Activated T-helper 17 cell treated with anti-CD3 and anti-CD28 coated beads, Interleukin-2, amount 50 U/mL, for 72 hours (primary cell): ENCODE measurements around the gene KCNIP3. TPM values are rescaled to one million over a fixed set of nuclear protein-coding genes. Genes with fewer than 3 reads are reported as not detected.

Source experiments
- ATAC-seq: fragments of 150-1000 bp; cut with Tn5 transposase; replicated peaks from 2 replicates; pipeline ENCODE4 v1.10.0; 2021; ENCODE audit warnings: mild to moderate bottlenecking, moderate library complexity
- H3K27ac Mint-ChIP-seq: one replicate; pipeline ENCODE4 v1.8.0; 2022; ENCODE audit warnings: mixed read lengths
- H3K27me3 Mint-ChIP-seq: one replicate; pipeline ENCODE4 v1.8.0; 2022; ENCODE audit warnings: mixed read lengths
- H3K36me3 Mint-ChIP-seq: one replicate; pipeline ENCODE4 v1.8.0; 2022; ENCODE audit warnings: low read depth, mild to moderate bottlenecking, mixed read lengths
- H3K4me1 Mint-ChIP-seq: one replicate; pipeline ENCODE4 v1.8.0; 2022; ENCODE audit warnings: mixed read lengths
- H3K4me3 Mint-ChIP-seq: one replicate; pipeline ENCODE4 v1.8.0; 2022; ENCODE audit warnings: mild to moderate bottlenecking, mixed read lengths
- H3K9me3 Mint-ChIP-seq: one replicate; pipeline ENCODE4 v1.8.0; 2022; ENCODE audit warnings: mixed read lengths
- total RNA-seq, 2 donors: library from RNA; stranded (reverse); gene quantifications; one replicate each; pipeline ENCODE4 v1.2.3, GENCODE V29; 2022

The KCNIP3 gene
- total RNA-seq, 2 donors from 2014 or later = not detected

DNA sequence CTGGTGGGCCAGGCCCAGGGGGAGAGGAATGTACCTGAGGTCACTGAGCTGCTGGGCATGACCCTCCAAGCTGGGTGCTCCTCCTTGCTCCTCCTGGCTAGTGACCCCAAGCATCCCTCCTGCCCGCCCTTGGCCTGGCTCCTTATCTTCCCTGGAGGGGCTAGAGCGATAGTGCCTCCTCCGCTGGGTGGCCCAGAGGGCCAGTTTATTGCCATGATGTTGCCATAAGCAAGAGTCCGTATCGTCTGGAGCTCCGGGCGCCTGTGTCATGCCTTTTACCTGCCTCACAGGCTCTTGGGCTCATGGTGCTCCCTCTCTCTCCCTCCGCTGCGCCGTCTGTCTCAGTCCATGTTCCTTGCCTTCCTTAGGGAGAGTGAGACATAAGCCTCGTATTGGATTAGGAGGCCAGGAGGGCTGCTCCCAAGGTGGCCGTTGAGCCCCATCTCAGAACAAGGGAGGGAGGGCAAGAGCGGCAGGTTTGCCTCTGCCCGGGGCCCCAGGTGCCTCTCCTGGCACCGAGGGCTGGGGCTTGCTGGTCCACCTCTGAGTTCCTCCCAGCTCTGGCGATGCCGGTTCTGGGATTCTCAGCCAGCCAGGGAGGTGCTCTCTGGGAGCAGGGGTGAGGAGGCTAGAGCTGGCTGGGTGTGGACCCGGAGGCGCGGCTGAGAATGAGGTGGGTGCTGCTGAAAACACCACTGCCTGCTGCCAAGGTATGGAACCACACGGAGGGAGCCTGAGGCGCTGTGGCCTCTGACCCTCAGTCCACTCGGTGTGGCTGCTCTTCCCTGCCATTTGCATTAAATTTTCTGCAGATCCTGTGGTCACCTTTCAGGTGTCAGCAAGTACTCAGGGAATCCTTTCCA is 22.6 kb downstream of the KCNIP3 start:
- Mint-ChIP-seq H3K4me1 (no peaks in the 10 kb centered on the region), H3K27me3 (peaks cover 3% of the 10 kb centered on the region), H3K36me3 (no peaks in the 10 kb centered on the region), H3K4me3 (no peak overlapping the region), H3K27ac (no peak overlapping the region), H3K9me3 (no peaks in the 10 kb centered on the region)
- no peak for ATAC-seq

DNA sequence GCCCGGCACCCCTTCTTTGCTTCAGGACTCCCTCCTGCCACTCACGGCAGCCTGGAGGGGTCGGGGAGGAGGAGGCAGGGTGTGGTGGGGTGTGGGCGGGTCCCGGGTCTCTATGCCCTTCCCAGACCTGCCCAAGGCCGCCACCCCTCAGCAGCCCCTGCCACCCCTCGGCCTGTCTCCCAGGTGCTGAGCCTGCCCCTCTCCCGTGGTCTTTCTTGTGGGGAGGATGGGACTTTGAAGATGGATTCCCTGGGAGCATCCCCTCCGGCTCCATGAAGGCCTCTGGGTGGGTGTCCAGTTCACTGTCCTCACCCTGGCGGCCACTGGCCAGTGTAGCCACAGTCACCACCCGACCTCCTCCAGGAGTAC is 23.2 kb downstream of the KCNIP3 start:
- H3K36me3 Mint-ChIP-seq = no peaks in the 10 kb centered on the region
- ATAC-seq = no peak
- H3K4me1 Mint-ChIP-seq = no peaks in the 10 kb centered on the region
- no peaks in the 10 kb centered on the region for H3K27me3 Mint-ChIP-seq
- no peak overlapping the region for H3K27ac Mint-ChIP-seq
- no peaks in the 10 kb centered on the region for H3K9me3 Mint-ChIP-seq
- no peak overlapping the region for H3K4me3 Mint-ChIP-seq

DNA sequence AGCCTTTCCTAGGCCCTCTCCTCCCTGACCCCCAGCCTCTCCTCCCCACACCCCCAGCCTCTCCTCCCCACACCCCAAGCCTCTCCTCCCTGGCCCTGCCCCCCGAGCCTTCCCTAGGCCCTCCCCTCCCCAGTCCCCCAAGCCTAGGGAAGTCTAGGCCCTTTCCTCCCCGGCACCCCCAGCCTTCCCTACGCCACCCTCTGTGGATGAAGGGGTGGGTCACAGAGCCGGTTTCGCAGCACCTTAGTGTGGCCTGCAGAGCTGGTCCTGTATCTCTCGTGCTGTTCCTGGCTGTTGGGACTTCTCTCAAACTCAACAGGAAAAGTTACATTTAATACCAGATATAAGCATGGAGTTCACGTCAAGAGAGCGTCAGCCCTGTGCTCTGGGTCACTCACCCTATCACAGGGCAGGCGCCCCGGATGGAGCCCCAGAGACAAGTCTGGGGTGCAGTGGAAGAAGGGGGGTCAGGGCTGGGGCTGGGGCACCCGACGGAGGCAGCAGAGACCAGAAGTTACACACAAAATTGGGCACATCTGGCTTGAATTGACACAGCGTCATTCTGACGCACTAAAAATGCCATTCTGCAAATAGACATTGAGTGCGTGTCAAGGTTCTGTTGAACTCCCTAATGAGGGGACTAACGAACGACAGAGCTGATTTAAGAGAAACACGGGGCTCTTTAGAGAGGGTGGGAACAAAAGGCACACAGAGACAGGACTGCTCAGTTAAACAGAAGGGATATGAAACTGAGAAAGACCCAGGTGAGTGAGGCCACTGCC is 24.0 kb downstream of the KCNIP3 start:
- Mint-ChIP-seq H3K27ac (no peak overlapping the region), H3K36me3 (no peaks in the 10 kb centered on the region), H3K4me3 (no peak overlapping the region), H3K27me3 (no peaks in the 10 kb centered on the region), H3K4me1 (no peaks in the 10 kb centered on the region), H3K9me3 (no peaks in the 10 kb centered on the region)
- ATAC-seq = no peak

DNA sequence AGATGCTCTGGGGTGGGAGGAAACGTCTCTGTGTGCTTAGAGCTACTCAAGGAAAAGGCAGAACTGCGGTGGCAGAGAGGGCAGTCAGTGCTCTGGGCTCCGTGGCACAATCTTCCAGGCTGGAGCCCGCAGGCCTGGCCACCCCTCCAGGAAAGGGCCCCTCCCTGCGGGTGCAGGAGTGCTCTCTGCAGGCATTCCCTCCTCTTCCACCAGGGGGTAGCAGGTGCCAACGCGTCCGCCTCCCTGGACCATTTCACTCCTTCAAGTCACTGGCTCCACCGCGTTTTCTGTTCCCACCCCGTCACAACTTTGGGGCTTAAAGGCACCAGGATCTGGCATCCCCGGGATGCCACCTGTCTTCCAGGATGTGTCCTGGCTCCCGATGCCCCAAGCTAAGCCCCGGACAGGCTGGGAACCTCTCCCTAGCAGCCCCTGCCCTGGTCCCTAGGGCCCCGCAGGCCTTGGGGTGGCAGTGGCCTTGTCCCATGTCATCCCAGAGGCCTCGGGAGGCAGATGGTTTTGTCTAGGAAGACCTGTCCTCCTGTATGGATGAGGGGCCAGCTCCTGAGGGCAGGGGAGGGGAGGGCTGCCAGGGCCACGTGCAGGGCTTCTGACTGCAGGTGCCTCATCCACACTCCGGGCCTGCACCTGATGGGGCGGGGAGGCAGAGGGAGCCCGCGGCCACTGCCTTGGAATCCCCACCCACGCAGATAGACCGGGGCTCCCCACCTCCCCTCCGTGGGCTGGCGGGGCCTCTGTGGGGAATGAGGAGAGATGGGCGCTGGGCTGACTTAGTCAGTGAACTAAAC is 26.4 kb downstream of the KCNIP3 start:
- Mint-ChIP-seq H3K4me3 (no peak overlapping the region), H3K9me3 (no peaks in the 10 kb centered on the region), H3K27me3 (no peaks in the 10 kb centered on the region), H3K36me3 (no peaks in the 10 kb centered on the region), H3K27ac (no peak overlapping the region), H3K4me1 (no peaks in the 10 kb centered on the region)
- no peak for ATAC-seq

DNA sequence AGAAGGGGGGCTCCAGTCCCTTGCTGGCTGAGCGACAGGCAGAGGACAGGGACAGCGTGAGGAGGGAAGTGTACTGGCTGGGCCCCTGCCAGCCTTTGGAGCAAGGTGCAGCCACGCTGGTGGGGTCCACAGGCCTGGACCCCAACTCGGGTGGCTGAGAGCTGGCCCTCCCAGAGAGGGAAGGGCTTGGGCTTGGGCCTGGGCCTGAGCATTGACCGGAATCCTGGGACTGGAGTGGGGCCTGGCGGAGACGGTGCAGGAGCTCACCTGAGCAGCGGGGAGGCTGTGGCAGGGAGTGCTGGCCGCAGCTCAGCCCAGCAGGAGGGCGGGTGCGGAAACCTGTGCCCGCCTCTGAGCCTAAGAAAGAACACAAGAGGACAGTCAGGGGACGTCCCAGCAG is 27.9 kb downstream of the KCNIP3 start:
- ATAC-seq = no peak
- no peaks in the 10 kb centered on the region for H3K4me1 Mint-ChIP-seq
- no peaks in the 10 kb centered on the region for H3K36me3 Mint-ChIP-seq
- H3K27me3 Mint-ChIP-seq = no peaks in the 10 kb centered on the region
- H3K9me3 Mint-ChIP-seq = no peaks in the 10 kb centered on the region
- no peak overlapping the region for H3K4me3 Mint-ChIP-seq
- H3K27ac Mint-ChIP-seq = no peak overlapping the region

DNA sequence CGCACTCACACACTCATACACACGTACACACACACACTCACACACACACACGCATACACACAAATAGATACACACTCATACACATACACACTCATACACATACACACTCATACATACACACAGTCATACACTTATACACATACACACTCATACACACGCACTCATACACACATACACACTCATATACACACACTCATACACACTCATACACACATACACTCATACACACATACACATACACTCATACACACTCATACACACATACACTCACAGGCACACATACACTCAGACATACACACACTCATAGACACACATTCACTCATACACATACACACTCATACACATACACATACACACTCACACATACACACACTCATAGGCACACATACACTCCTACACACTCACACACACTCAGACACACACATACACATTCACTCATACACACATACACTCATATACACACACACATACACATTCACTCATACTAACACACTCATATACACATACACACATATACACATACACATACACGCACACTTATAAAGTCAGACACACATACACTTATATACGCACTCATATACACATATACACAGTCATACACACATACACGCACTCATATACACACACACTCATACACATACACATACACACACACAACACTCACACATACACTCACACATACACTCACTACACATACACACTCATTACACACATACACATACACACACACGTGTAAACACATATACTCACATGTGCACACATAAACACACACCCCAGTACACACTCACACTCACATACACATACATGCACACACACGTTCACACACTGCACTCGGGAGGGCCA is 28.7 kb downstream of the KCNIP3 start:
- Mint-ChIP-seq H3K27ac (no peak overlapping the region), H3K36me3 (no peaks in the 10 kb centered on the region), H3K4me1 (no peaks in the 10 kb centered on the region), H3K9me3 (no peaks in the 10 kb centered on the region), H3K4me3 (no peak overlapping the region), H3K27me3 (no peaks in the 10 kb centered on the region)
- no peak for ATAC-seq

DNA sequence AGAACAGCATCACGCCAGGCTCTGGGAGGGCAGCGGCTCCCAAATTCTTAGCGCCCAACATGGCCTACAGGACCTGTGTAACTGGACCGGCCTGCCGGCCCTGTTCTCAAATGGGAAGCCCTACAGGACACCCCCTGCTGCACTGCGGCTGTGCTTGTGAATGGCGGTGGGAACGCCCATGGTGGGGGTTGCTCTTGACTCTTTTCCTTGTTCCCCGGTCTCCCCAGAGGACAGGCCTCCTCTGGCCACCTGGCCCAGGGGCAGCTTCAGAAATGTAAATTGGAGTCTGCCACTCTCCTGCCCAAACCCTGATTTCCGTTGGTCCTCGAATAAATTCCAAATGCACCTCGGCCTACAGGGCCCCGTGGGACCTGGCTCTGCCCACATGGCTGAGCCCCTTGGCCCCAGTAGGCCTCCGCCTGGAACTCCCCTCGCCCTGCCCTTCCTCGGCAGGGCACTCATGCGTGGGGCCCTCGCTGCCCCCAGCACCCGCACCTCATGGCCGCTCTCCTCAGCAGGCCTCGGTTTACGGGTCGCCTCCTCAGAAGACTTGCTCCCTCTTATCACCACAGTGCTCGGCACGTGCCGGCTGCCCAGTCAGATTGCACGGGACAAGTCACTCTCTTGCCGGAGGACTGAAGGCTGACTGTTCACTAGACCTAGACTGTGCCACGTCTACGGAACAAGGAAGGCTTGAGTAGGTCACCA is 29.4 kb downstream of the KCNIP3 start:
- Mint-ChIP-seq H3K4me3 (no peak overlapping the region), H3K9me3 (no peaks in the 10 kb centered on the region), H3K27me3 (no peaks in the 10 kb centered on the region), H3K36me3 (no peaks in the 10 kb centered on the region), H3K4me1 (no peaks in the 10 kb centered on the region), H3K27ac (no peak overlapping the region)
- ATAC-seq = no peak

DNA sequence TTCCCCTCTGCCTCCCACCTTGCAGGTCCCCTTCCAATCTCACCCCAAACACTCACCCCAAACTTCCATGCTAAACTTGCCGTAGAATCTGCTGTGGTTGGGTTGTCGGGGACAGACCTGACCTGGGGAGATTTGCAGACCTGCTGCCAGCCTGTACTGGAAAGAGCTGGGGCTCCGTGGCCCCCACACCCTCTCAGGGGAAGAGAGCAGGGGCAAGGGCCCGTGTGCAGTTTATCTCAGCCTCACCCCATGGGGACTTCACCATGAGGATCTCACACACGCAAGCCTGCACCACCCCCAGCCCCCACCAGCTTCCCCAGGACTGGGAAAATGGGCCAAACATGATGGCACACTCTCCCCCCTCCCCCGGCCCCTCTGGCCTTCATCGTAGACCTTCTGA is 30.7 kb downstream of the KCNIP3 start:
- H3K9me3 Mint-ChIP-seq = no peaks in the 10 kb centered on the region
- no peaks in the 10 kb centered on the region for H3K4me1 Mint-ChIP-seq
- no peaks in the 10 kb centered on the region for H3K36me3 Mint-ChIP-seq
- no peaks in the 10 kb centered on the region for H3K27me3 Mint-ChIP-seq
- H3K4me3 Mint-ChIP-seq = no peak overlapping the region
- ATAC-seq = no peak
- no peak overlapping the region for H3K27ac Mint-ChIP-seq

DNA sequence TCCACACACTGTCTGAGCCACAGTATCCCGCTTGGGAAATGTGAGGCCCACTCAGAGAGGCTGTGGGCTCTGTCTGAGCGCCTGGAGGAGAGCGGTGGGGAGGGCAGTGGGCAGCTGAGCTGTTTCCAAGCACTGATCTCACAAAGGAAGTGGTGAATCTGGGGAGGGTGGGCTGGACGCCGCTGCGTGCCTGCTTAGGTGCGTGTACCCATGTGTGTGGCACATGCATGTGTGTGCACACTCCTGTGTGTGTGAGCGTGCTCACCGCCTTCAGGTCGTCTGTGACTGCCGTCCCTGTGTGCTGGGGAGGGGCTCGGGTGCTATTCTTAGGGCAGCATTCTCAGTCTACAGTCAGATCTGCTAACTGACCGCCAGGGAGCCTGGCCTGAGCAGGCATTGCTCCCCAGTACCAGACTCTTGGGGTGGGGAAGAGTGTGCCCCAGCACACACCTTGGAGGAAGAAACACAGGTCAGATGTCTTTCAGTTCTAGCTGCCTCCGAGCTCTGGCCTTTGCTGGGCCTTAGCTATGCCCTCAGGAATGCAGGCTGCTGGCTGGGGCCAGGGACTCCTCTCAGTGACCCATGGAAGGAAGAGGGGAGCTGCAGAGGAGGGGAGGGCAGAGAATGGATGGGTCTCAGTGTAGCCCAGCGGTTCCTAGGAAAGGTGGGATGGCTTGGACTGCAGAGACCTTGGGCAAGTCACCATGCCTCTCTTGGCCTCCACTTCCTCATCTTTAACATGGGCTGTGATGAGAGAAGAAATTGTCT is 31.4 kb downstream of the KCNIP3 start:
- no peaks in the 10 kb centered on the region for H3K4me1 Mint-ChIP-seq
- no peak for ATAC-seq
- no peaks in the 10 kb centered on the region for H3K27me3 Mint-ChIP-seq
- H3K27ac Mint-ChIP-seq = no peak overlapping the region
- no peak overlapping the region for H3K4me3 Mint-ChIP-seq
- H3K36me3 Mint-ChIP-seq = no peaks in the 10 kb centered on the region
- no peaks in the 10 kb centered on the region for H3K9me3 Mint-ChIP-seq

DNA sequence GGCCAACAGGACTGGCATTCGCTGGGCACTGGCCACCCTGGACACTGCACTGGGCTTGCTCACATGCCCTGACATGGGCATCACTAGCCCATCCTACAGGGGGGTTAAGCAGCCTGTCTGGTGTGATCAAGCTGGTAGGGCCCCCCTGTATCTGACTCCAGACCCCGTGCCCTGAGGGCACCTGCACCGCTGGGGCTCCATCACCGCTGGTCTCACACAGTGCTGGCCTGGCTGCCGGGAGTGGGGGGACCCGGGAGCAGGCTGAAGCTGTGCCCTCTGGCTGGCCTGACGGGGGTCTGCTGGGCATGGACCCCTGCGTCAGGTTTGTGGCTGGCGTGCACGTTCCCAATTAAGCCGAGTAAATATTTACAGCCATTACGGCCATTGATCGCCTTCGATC is 32.3 kb downstream of the KCNIP3 start:
- Mint-ChIP-seq H3K9me3 (no peaks in the 10 kb centered on the region), H3K36me3 (no peaks in the 10 kb centered on the region), H3K4me1 (no peaks in the 10 kb centered on the region), H3K27ac (no peak overlapping the region), H3K27me3 (peaks cover 2% of the 10 kb centered on the region), H3K4me3 (no peak overlapping the region)
- no peak for ATAC-seq

DNA sequence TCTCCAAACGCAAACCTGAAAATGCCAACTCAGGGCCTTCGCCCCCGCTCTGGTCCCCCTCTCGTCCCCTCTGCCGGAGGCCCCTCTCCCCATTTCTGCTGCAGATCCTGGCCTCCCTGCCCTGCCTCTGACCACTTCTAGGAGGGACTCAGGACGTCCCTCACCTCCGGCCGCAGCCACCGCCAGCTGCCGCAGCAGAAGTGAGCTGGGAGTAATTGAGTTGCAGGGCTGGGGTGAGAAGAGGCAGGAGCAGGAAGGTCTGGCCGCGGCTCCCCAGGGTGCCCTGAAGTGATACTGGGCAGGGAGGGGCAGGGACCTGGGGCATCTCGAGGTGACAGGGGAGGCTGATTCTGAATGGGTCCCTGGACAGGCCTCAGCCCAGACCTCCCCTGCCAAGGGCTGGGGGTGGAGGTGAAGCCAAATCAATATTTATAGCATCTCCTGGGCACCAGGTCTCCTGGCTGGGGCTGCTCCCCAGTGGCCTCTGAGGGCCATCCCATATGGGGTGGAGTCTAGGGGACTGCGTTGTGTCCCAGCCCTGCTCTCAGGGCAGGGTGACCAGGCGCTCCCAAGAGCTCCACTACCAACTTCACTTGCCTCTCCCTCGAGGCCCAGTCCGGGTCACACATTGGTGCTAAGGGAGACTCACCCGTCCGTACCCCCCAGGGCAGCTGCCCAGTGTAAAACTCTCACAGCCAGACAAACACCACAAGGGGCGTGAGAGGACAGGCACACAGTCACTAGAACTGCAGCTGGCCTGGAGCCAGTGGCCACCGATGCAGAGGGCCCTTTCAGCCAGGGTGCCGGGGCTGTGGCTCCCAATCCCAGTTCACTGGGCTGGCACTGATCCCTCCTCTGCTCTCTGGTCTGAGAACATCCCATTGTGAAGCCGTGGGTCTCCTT is 33.0 kb downstream of the KCNIP3 start:
- ATAC-seq = no peak
- no peaks in the 10 kb centered on the region for H3K9me3 Mint-ChIP-seq
- no peaks in the 10 kb centered on the region for H3K36me3 Mint-ChIP-seq
- peaks cover 3% of the 10 kb centered on the region for H3K27me3 Mint-ChIP-seq
- no peaks in the 10 kb centered on the region for H3K4me1 Mint-ChIP-seq
- H3K4me3 Mint-ChIP-seq = no peak overlapping the region
- no peak overlapping the region for H3K27ac Mint-ChIP-seq

DNA sequence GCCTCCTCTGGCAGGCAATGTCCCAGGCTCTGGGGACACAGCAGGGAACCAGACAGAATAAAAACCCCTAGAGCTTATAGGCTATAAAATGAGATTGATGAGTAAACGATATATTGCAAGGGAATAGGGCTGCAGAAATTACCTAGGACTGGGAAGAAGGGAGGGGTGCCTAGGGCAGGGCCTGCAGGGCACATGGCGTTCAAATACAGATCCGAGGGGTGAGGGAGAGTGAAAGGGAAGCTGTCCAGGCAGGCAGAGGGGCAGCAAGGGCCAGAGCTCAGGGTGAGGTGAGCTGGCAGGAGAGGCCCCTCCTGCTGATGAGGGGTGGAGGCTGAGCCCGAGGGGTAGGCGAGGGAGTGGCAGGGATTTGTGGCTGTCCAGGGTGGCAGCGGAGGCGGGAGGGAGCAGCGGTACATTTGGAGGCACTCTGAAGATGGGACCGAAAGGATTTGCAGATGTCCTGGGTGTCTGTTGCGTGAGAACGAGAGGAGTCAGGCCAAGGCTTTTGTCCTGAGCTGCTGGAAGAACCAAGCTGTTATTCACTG is 33.7 kb downstream of the KCNIP3 start:
- no peak for ATAC-seq
- Mint-ChIP-seq H3K9me3 (no peaks in the 10 kb centered on the region), H3K27ac (no peak overlapping the region), H3K36me3 (no peaks in the 10 kb centered on the region), H3K4me3 (no peak overlapping the region), H3K4me1 (no peaks in the 10 kb centered on the region), H3K27me3 (peaks cover 3% of the 10 kb centered on the region)
